ENCODE results near the gene CLPTM1.

GRCh38 chr19:45001087-45001739, 46.0 kb downstream of the CLPTM1 start, which contains the start of gene RELB:
- TF ChIP-seq TAF1 (IDR thresholded peaks at IDR 0.05; ENCODE audit: low read depth) (no peak), EP300 (IDR thresholded peaks at IDR 0.05; ENCODE audit: borderline replicate concordance) (no peak; the same call in 1 of the 2 replicates), ZBTB7A (IDR thresholded peaks at IDR 0.05; ENCODE audit: low read depth) (no peak)

All from Ishikawa (cell line).